H9 (cell line): Measurements from ENCODE around the gene HSPA8. TPM values are rescaled to one million over a fixed set of nuclear protein-coding genes. Genes with fewer than 3 reads are reported as not detected.

Experiments
- DNase-seq: peaks from one replicate; pipeline ENCODE4 v3.0.0-alpha.2; 2017
- H2AFZ ChIP-seq: one replicate; pipeline ENCODE4 v1.6.1; 2013; ENCODE audit warnings: mild to moderate bottlenecking, low read length, control low read depth, moderate library complexity
- H2AK5ac ChIP-seq: 2 replicates; pipeline ENCODE4 v1.6.1; 2013; ENCODE audit warnings: low read length, control low read depth, mixed read lengths; ENCODE audit not compliant: insufficient read length
- H2BK120ac ChIP-seq: one replicate; pipeline ENCODE4 v1.6.1; 2013; ENCODE audit warnings: low read depth, mild to moderate bottlenecking, low read length, control low read depth, inconsistent platforms; ENCODE audit not compliant: poor library complexity, severe bottlenecking
- H2BK12ac ChIP-seq: 2 replicates; pipeline ENCODE4 v1.6.1; 2013; ENCODE audit warnings: low read length, control low read depth, mixed read lengths, low read depth; ENCODE audit not compliant: insufficient read length
- H2BK15ac ChIP-seq: 2 replicates; pipeline ENCODE4 v1.6.1; 2013; ENCODE audit warnings: low read depth, low read length, control low read depth
- H2BK20ac ChIP-seq: one replicate; pipeline ENCODE4 v1.6.1; 2013; ENCODE audit warnings: low read depth, mild to moderate bottlenecking, low read length, control low read depth, inconsistent platforms; ENCODE audit not compliant: poor library complexity, severe bottlenecking
- H2BK5ac ChIP-seq: 2 replicates; pipeline ENCODE4 v1.6.1; 2013; ENCODE audit warnings: low read length, control low read depth, mixed read lengths; ENCODE audit not compliant: insufficient read length
- H3K14ac ChIP-seq: 2 replicates; pipeline ENCODE4 v1.6.1; 2013; ENCODE audit warnings: low read length, control low read depth; ENCODE audit not compliant: insufficient read depth
- H3K18ac ChIP-seq: 2 replicates; pipeline ENCODE4 v1.6.1; 2013; ENCODE audit warnings: low read depth, mild to moderate bottlenecking, mixed read lengths, low read length, control low read depth; ENCODE audit not compliant: insufficient read length
- H3K23ac ChIP-seq: 2 replicates; pipeline ENCODE4 v1.6.1; 2013; ENCODE audit warnings: low read length, control low read depth, mixed read lengths, low read depth; ENCODE audit not compliant: insufficient read length
- H3K23me2 ChIP-seq: 2 replicates; pipeline ENCODE4 v1.6.1; 2013; ENCODE audit warnings: low read depth, mild to moderate bottlenecking, mixed read lengths, low read length, control low read depth; ENCODE audit not compliant: insufficient read length, poor library complexity, severe bottlenecking
- H3K27ac ChIP-seq: 2 replicates; pipeline ENCODE4 v1.5.1; 2013; ENCODE audit warnings: low read length, control low read depth, mixed read lengths, low read depth; ENCODE audit not compliant: insufficient read length
- H3K27me3 ChIP-seq: 2 replicates; pipeline ENCODE4 v1.6.1; 2013; ENCODE audit warnings: low read length, control low read depth, inconsistent platforms; ENCODE audit not compliant: insufficient read depth
- H3K4ac ChIP-seq: 2 replicates; pipeline ENCODE4 v1.6.1; 2013; ENCODE audit warnings: low read depth, mild to moderate bottlenecking, control low read depth, inconsistent platforms, low read length, moderate library complexity
- H3K4me1 ChIP-seq: 2 replicates; pipeline ENCODE4 v1.6.1; 2013; ENCODE audit warnings: low read length, control low read depth, inconsistent platforms; ENCODE audit not compliant: insufficient read depth
- H3K4me2 ChIP-seq: 2 replicates; pipeline ENCODE4 v1.6.1; 2013; ENCODE audit warnings: low read length, control low read depth, mixed read lengths; ENCODE audit not compliant: insufficient read length, insufficient read depth
- H3K56ac ChIP-seq: 2 replicates; pipeline ENCODE4 v1.6.1; 2013; ENCODE audit warnings: low read depth, mild to moderate bottlenecking, mixed read lengths, low read length, control low read depth; ENCODE audit not compliant: insufficient read length
- H3K79me1 ChIP-seq: 2 replicates; pipeline ENCODE4 v1.6.1; 2013; ENCODE audit warnings: low read depth, mild to moderate bottlenecking, moderate library complexity, low read length, control low read depth, inconsistent platforms; ENCODE audit not compliant: insufficient read depth, poor library complexity, severe bottlenecking
- H3K79me2 ChIP-seq: 2 replicates; pipeline ENCODE4 v1.6.1; 2013; ENCODE audit warnings: low read length, control low read depth, inconsistent platforms; ENCODE audit not compliant: insufficient read depth
- H3K9ac ChIP-seq: 2 replicates; pipeline ENCODE4 v1.6.1; 2013; ENCODE audit warnings: low read length, control low read depth, mixed read lengths; ENCODE audit not compliant: insufficient read length; ENCODE audit errors: extremely low read depth
- H3K9me3 ChIP-seq: one replicate; pipeline ENCODE4 v1.6.1; 2013; ENCODE audit warnings: low read depth, low read length, inconsistent platforms; ENCODE audit not compliant: control insufficient read depth
- H3T11ph ChIP-seq: one replicate; pipeline ENCODE4 v1.6.1; 2013; ENCODE audit warnings: mild to moderate bottlenecking, low read length, control low read depth, inconsistent platforms
- H4K20me1 ChIP-seq: one replicate; pipeline ENCODE4 v1.6.1; 2013; ENCODE audit not compliant: control insufficient read depth, insufficient read length, insufficient read depth
- H4K5ac ChIP-seq: 2 replicates; pipeline ENCODE4 v1.6.1; 2013; ENCODE audit warnings: low read depth, mild to moderate bottlenecking, mixed read lengths, low read length, control low read depth; ENCODE audit not compliant: insufficient read length
- H4K8ac ChIP-seq: replicated peaks from 2 replicates; pipeline ENCODE4 v1.6.1; 2013; ENCODE audit warnings: low read length, control low read depth, mixed read lengths, low read depth; ENCODE audit not compliant: insufficient read length
- H4K91ac ChIP-seq: 2 replicates; pipeline ENCODE4 v1.6.1; 2013; ENCODE audit warnings: low read depth, mild to moderate bottlenecking, moderate library complexity, mixed read lengths, low read length, control low read depth; ENCODE audit not compliant: insufficient read length
- H3K27ac Mint-ChIP-seq, 3 experiments: 2 replicates in 2 of 3; 3 replicates in 1 of 3; pipeline ENCODE4 v1.8.0; 2020 to 2021; ENCODE audit warnings: mixed read lengths in 3 of 3, mild to moderate bottlenecking in 1 of 3, moderate library complexity in 1 of 3
- H3K27me3 Mint-ChIP-seq: 2 replicates; pipeline ENCODE4 v1.8.0; 2021; ENCODE audit warnings: low read depth, mild to moderate bottlenecking, moderate library complexity, mixed read lengths
- H3K36me3 Mint-ChIP-seq, 3 experiments: 2 replicates in 2 of 3; 3 replicates in 1 of 3; pipeline ENCODE4 v1.8.0; 2020 to 2021; ENCODE audit warnings: low read depth in 3 of 3, mixed read lengths in 3 of 3; ENCODE audit not compliant: insufficient read depth in 1 of 3
- H3K4me1 Mint-ChIP-seq, 2 experiments: 2 replicates each; pipeline ENCODE4 v1.8.0; 2020; ENCODE audit warnings: mixed read lengths in 2 of 2
- H3K4me3 Mint-ChIP-seq, 2 experiments: 2 replicates in 1 of 2; 3 replicates in 1 of 2; pipeline ENCODE4 v1.8.0; 2020 to 2021; ENCODE audit warnings: mild to moderate bottlenecking in 2 of 2, mixed read lengths in 2 of 2, moderate library complexity in 1 of 2
- H3K9me3 Mint-ChIP-seq, 2 experiments: 2 replicates in 1 of 2; 3 replicates in 1 of 2; pipeline ENCODE4 v1.8.0; 2020; ENCODE audit warnings: mild to moderate bottlenecking in 2 of 2, mixed read lengths in 2 of 2, moderate library complexity in 1 of 2
- CTCF ChIP-seq: fragments of 200-600 bp; sonication (generic); conservative IDR thresholded peaks from 3 replicates; pipeline ENCODE4 v1.8.0; 2021; ENCODE audit warnings: antibody characterized with exemption, mild to moderate bottlenecking
- WGBS: extraction: QIAGEN DNeasy Blood & Tissue Kit; methylation state at CpG from one replicate; pipeline ENCODE4 v1.1.7; 2013; ENCODE audit warnings: missing lambda C conversion rate, low lambda C conversion rate, mixed read lengths; ENCODE audit not compliant: insufficient read length; ENCODE audit errors: extremely low coverage; 5-methylcytosine and 5-hydroxymethylcytosine counted together
- total RNA-seq: library from RNA; stranded (reverse); gene quantifications from 2 replicates; pipeline ENCODE4 v1.2.1, GENCODE V29; 2021

Gene HSPA8
- total RNA-seq, 1 experiment from 2014 or later, result 2,160 TPM

GRCh38 chr11:123041185-123041584, 20.8 kb downstream of the HSPA8 start:
- no peaks in the 10 kb centered on the region for H3K9me3 ChIP-seq
- no peak overlapping the region for H2AFZ ChIP-seq
- H3K4me3 Mint-ChIP-seq, result no peak overlapping the region
- no peaks in the 10 kb centered on the region; the same call in 1 of the 2 replicates for H3K27me3 Mint-ChIP-seq
- no peak overlapping the region for H3K23ac ChIP-seq
- H3K14ac ChIP-seq, result no peak overlapping the region
- no peaks in the 10 kb centered on the region for H3K4me1 Mint-ChIP-seq
- H3K27me3 ChIP-seq, result no peaks in the 10 kb centered on the region
- H2BK5ac ChIP-seq, result no peak overlapping the region
- H2BK20ac ChIP-seq, result no peak overlapping the region
- H2AK5ac ChIP-seq, result no peak overlapping the region
- H3K79me2 ChIP-seq, result no peaks in the 10 kb centered on the region
- H3K79me1 ChIP-seq, result no peaks in the 10 kb centered on the region
- H4K20me1 ChIP-seq, result no peaks in the 10 kb centered on the region
- no peak overlapping the region for H4K8ac ChIP-seq
- no peak for DNase-seq
- H3K27ac ChIP-seq, result no peak overlapping the region
- H3K9ac ChIP-seq, result no peak overlapping the region
- H4K5ac ChIP-seq, result no peak overlapping the region
- H2BK120ac ChIP-seq, result no peak overlapping the region
- H2BK15ac ChIP-seq, result no peak overlapping the region
- no peak overlapping the region for H3T11ph ChIP-seq
- no peak overlapping the region for H3K18ac ChIP-seq
- WGBS, result no CpG with 5 or more reads among the region's 10 CpGs
- no peak overlapping the region for H4K91ac ChIP-seq
- H3K9me3 Mint-ChIP-seq, result no peaks in the 10 kb centered on the region
- no peaks in the 10 kb centered on the region for H3K23me2 ChIP-seq
- H3K36me3 Mint-ChIP-seq, result no peaks in the 10 kb centered on the region
- H3K56ac ChIP-seq, result no peak overlapping the region
- H3K27ac Mint-ChIP-seq, result no peak overlapping the region
- H2BK12ac ChIP-seq, result no peak overlapping the region
- no peak overlapping the region for H3K4me2 ChIP-seq
- no peaks in the 10 kb centered on the region for H3K4me1 ChIP-seq
- H3K4ac ChIP-seq, result no peak overlapping the region
- no peak for TF ChIP-seq CTCF
